ENCODE results near the gene VAPB. TPM values are rescaled to one million over a fixed set of nuclear protein-coding genes. Genes with fewer than 3 reads are reported as not detected.
A peak's percentile ranks its signal among the peaks of the same experiment; 100 is the strongest.

Gene VAPB
- polyA plus RNA-seq, 3 donors, result 51.8 to 59.3 (median 58.2) TPM

- DNase-seq (ENCODE audit: extremely low read depth in 1 of 11, low read depth in 9 of 11, low spot score in 4 of 11), result no peak
Measured at GRCh38 chr20:58467572-58468527, 78.8 kb downstream of the VAPB start.

GRCh38 chr20:58469616-58470015 is 80.6 kb downstream of the VAPB start:
- DNase-seq (ENCODE audit: extremely low read depth in 1 of 11, low read depth in 9 of 11, low spot score in 4 of 11), result no peak

- no peak for DNase-seq (ENCODE audit: extremely low read depth in 1 of 11, low read depth in 9 of 11, low spot score in 4 of 11)
Measured at GRCh38 chr20:58470336-58471192, 81.5 kb downstream of the VAPB start.

GRCh38 chr20:58471193-58472164 is 82.5 kb downstream of the VAPB start:
- peak in 10 of 11 donors; percentile 43 to 82 (median 68) for DNase-seq (ENCODE audit: extremely low read depth in 1 of 11, low read depth in 9 of 11, low spot score in 4 of 11)

GRCh38 chr20:58472273-58473018 is 83.4 kb downstream of the VAPB start:
- no peak for DNase-seq (ENCODE audit: extremely low read depth in 1 of 11, low read depth in 9 of 11, low spot score in 4 of 11)

- DNase-seq (ENCODE audit: extremely low read depth in 1 of 11, low read depth in 9 of 11, low spot score in 4 of 11), result no peak
Measured at GRCh38 chr20:58473453-58474425, 84.7 kb downstream of the VAPB start.

- DNase-seq (ENCODE audit: extremely low read depth in 1 of 11, low read depth in 9 of 11, low spot score in 4 of 11), result no peak
Measured at GRCh38 chr20:58475466-58475865, 86.4 kb downstream of the VAPB start.

GRCh38 chr20:58478141-58478805 is 89.2 kb downstream of the VAPB start:
- DNase-seq (ENCODE audit: extremely low read depth in 1 of 11, low read depth in 9 of 11, low spot score in 4 of 11), result no peak

- no peak for DNase-seq (ENCODE audit: extremely low read depth in 1 of 11, low read depth in 9 of 11, low spot score in 4 of 11)
Measured at GRCh38 chr20:58479726-58480440, 90.9 kb downstream of the VAPB start.

- DNase-seq (ENCODE audit: extremely low read depth in 1 of 11, low read depth in 9 of 11, low spot score in 4 of 11), result no peak
Measured at GRCh38 chr20:58480551-58481336, 91.7 kb downstream of the VAPB start.

- DNase-seq (ENCODE audit: extremely low read depth in 1 of 11, low read depth in 9 of 11, low spot score in 4 of 11), result peak in 8 of 11 donors; percentile 38 to 59 (median 47)
Measured at GRCh38 chr20:58481481-58482021, 92.5 kb downstream of the VAPB start.

- no peak for DNase-seq (ENCODE audit: extremely low read depth in 1 of 11, low read depth in 9 of 11, low spot score in 4 of 11)
Measured at GRCh38 chr20:58482416-58482815, 93.4 kb downstream of the VAPB start.

GRCh38 chr20:58483051-58483450 is 94.0 kb downstream of the VAPB start:
- no peak for DNase-seq (ENCODE audit: extremely low read depth in 1 of 11, low read depth in 9 of 11, low spot score in 4 of 11)

- DNase-seq (ENCODE audit: extremely low read depth in 1 of 11, low read depth in 9 of 11, low spot score in 4 of 11), result no peak
Measured at GRCh38 chr20:58483470-58483869, 94.4 kb downstream of the VAPB start.

- DNase-seq (ENCODE audit: extremely low read depth in 1 of 11, low read depth in 9 of 11, low spot score in 4 of 11), result no peak
Measured at GRCh38 chr20:58485393-58485792, 96.4 kb downstream of the VAPB start.
